Glutamatergic neuron (in vitro differentiated cells): Measurements from ENCODE around the gene PPP2R3A. TPM values are rescaled to one million over a fixed set of nuclear protein-coding genes. Genes with fewer than 3 reads are reported as not detected.
A peak's percentile ranks its signal among the peaks of the same experiment; 100 is the strongest.

ENCODE experiments used
- DNase-seq: peaks from one replicate; pipeline ENCODE4 v3.0.0; 2022
- H3K27ac Mint-ChIP-seq: one replicate; pipeline ENCODE4 v1.8.0; 2020; ENCODE audit warnings: mild to moderate bottlenecking, mixed read lengths, inconsistent platforms; ENCODE audit not compliant: unreplicated experiment
- H3K27me3 Mint-ChIP-seq: one replicate; pipeline ENCODE4 v1.8.0; 2020; ENCODE audit warnings: mild to moderate bottlenecking, moderate library complexity, mixed read lengths, inconsistent platforms; ENCODE audit not compliant: unreplicated experiment
- H3K36me3 Mint-ChIP-seq: one replicate; pipeline ENCODE4 v1.8.0; 2020; ENCODE audit warnings: mild to moderate bottlenecking, mixed read lengths, inconsistent platforms; ENCODE audit not compliant: unreplicated experiment
- H3K4me1 Mint-ChIP-seq: one replicate; pipeline ENCODE4 v1.8.0; 2020; ENCODE audit warnings: mild to moderate bottlenecking, low read depth, mixed read lengths, inconsistent platforms; ENCODE audit not compliant: unreplicated experiment
- H3K4me3 Mint-ChIP-seq: one replicate; pipeline ENCODE4 v1.8.0; 2020; ENCODE audit warnings: mild to moderate bottlenecking, mixed read lengths, inconsistent platforms; ENCODE audit not compliant: unreplicated experiment
- H3K9me3 Mint-ChIP-seq: one replicate; pipeline ENCODE4 v1.8.0; 2020; ENCODE audit warnings: mild to moderate bottlenecking, moderate library complexity, mixed read lengths, inconsistent platforms; ENCODE audit not compliant: unreplicated experiment
- CTCF ChIP-seq: fragments of 200-600 bp; sonication (generic); IDR thresholded peaks from one replicate; pipeline ENCODE4 v1.5.0; 2021; ENCODE audit not compliant: partially characterized antibody, unreplicated experiment
- total RNA-seq: library from RNA; stranded (reverse); fragmentation: NEBNext Ultra II Directional; extraction: Animal tissue kit (Norgen Biotek cat#: 25700); gene quantifications from one replicate; pipeline ENCODE4 v1.2.1, GENCODE V29; 2021; ENCODE audit not compliant: unreplicated experiment

PPP2R3A gene
- total RNA-seq, 1 donor from 2014 or later, result 13.0 TPM

- no peak for DNase-seq
- Mint-ChIP-seq H3K27ac (no peak overlapping the region), H3K4me3 (no peak overlapping the region), H3K4me1 (no peaks in the 10 kb centered on the region), H3K9me3 (peaks cover 5% of the 10 kb centered on the region), H3K27me3 (no peaks in the 10 kb centered on the region), H3K36me3 (peaks cover 5% of the 10 kb centered on the region)
- peak; percentile 63 for TF ChIP-seq CTCF
Observed at GRCh38 chr3:136042608-136043221, 77.2 kb downstream of the PPP2R3A start.

- H3K27ac Mint-ChIP-seq, result no peak overlapping the region
Observed at GRCh38 chr3:136044980-136045745, 79.6 kb downstream of the PPP2R3A start.

GRCh38 chr3:136048068-136048467, 82.5 kb downstream of the PPP2R3A start:
- DNase-seq, result no peak
- Mint-ChIP-seq H3K9me3 (peaks cover 8% of the 10 kb centered on the region), H3K36me3 (peaks cover 9% of the 10 kb centered on the region), H3K27me3 (no peaks in the 10 kb centered on the region), H3K27ac (no peak overlapping the region), H3K4me1 (no peaks in the 10 kb centered on the region), H3K4me3 (no peak overlapping the region)
- TF ChIP-seq CTCF, result no peak

More at GRCh38 chr3:136044980-136045745, 79.6 kb downstream of the PPP2R3A start:
- DNase-seq, result no peak
- H3K4me1 Mint-ChIP-seq, result no peaks in the 10 kb centered on the region
- TF ChIP-seq CTCF, result no peak
- H3K36me3 Mint-ChIP-seq, result peaks cover 9% of the 10 kb centered on the region
- H3K9me3 Mint-ChIP-seq, result peaks cover 5% of the 10 kb centered on the region
- H3K4me3 Mint-ChIP-seq, result no peak overlapping the region
- H3K27me3 Mint-ChIP-seq, result no peaks in the 10 kb centered on the region

GRCh38 chr3:136050250-136050649, 84.7 kb downstream of the PPP2R3A start:
- no peaks in the 10 kb centered on the region for H3K27me3 Mint-ChIP-seq
- peaks cover 8% of the 10 kb centered on the region for H3K9me3 Mint-ChIP-seq
- no peak overlapping the region for H3K4me3 Mint-ChIP-seq
- no peak overlapping the region for H3K27ac Mint-ChIP-seq
- TF ChIP-seq CTCF, result no peak
- DNase-seq, result no peak
- peaks cover 5% of the 10 kb centered on the region for H3K36me3 Mint-ChIP-seq
- H3K4me1 Mint-ChIP-seq, result no peaks in the 10 kb centered on the region

GRCh38 chr3:136055491-136055890, 90.0 kb downstream of the PPP2R3A start:
- TF ChIP-seq CTCF, result no peak
- no peaks in the 10 kb centered on the region for H3K4me1 Mint-ChIP-seq
- H3K4me3 Mint-ChIP-seq, result no peak overlapping the region
- no peak overlapping the region for H3K27ac Mint-ChIP-seq
- no peak for DNase-seq
- no peaks in the 10 kb centered on the region for H3K27me3 Mint-ChIP-seq
- H3K9me3 Mint-ChIP-seq, result peaks cover 3% of the 10 kb centered on the region
- H3K36me3 Mint-ChIP-seq, result peaks cover 3% of the 10 kb centered on the region
